DMS153 (cell line): ENCODE measurements around the gene SUMF2.
"Not testable (repeated sequence)": the region's sequence is repeated elsewhere in the genome, so short reads cannot be mapped to it uniquely, and the experiment has no call there.

Experiments used
- DNase-seq: peaks from one replicate; lab custom pipeline; 2025; lab: John Stamatoyannopoulos, UW

The SUMF2 gene

GRCh38 chr7:56063882-56064625 lies at the start of gene SUMF2:
SUMF2 (plus strand) TSS chr7:56064286; CDS start chr7:56064312, 26 bp downstream.
- peak; percentile 80 for DNase-seq

- DNase-seq: not testable (repeated sequence)
These were observed 47.1 kb upstream of the SUMF2 start for GRCh38 chr7:56017015-56017414.

GRCh38 chr7:56019501-56019900 lies 44.6 kb upstream of the SUMF2 start:
- DNase-seq: no peak

GRCh38 chr7:56023500-56023899 lies 40.6 kb upstream of the SUMF2 start:
- DNase-seq: no peak

- DNase-seq: no peak
These were observed 37.5 kb upstream of the SUMF2 start for GRCh38 chr7:56026538-56026937.

- no peak for DNase-seq
These were observed 35.0 kb upstream of the SUMF2 start for GRCh38 chr7:56028942-56029630.

GRCh38 chr7:56030340-56030739 lies 33.7 kb upstream of the SUMF2 start:
- DNase-seq: no peak

- DNase-seq: not testable (repeated sequence)
These were observed 32.5 kb upstream of the SUMF2 start for GRCh38 chr7:56031556-56031955.

GRCh38 chr7:56032578-56032977 lies 31.5 kb upstream of the SUMF2 start:
- DNase-seq: not testable (repeated sequence)

GRCh38 chr7:56033671-56034432 lies 30.2 kb upstream of the SUMF2 start:
- peak; percentile 82 for DNase-seq

GRCh38 chr7:56040730-56041129 lies 23.4 kb upstream of the SUMF2 start:
- DNase-seq: no peak

GRCh38 chr7:56045758-56046157 lies 18.3 kb upstream of the SUMF2 start:
- not testable (repeated sequence) for DNase-seq

GRCh38 chr7:56046721-56047445 lies 17.2 kb upstream of the SUMF2 start:
- DNase-seq: no peak

GRCh38 chr7:56047446-56048116 lies 16.5 kb upstream of the SUMF2 start:
- DNase-seq: not testable (repeated sequence)

GRCh38 chr7:56048245-56048644 lies 15.8 kb upstream of the SUMF2 start:
- DNase-seq: no peak

GRCh38 chr7:56048763-56049162 lies 15.3 kb upstream of the SUMF2 start:
- peak; percentile 30 for DNase-seq

- DNase-seq: no peak
These were observed 13.1 kb upstream of the SUMF2 start for GRCh38 chr7:56051053-56051338.

GRCh38 chr7:56051339-56052191 lies 12.5 kb upstream of the SUMF2 start, which contains the start of the genes CCT6A and PSPH:
CCT6A (plus strand) TSS chr7:56051765; CDS start chr7:56051849, 84 bp downstream.
PSPH (minus strand) TSS chr7:56051444; CDS start chr7:56021212, 30,232 bp downstream.
- peak; percentile 95 for DNase-seq

GRCh38 chr7:56053379-56053778 lies 10.7 kb upstream of the SUMF2 start:
- DNase-seq: no peak

- DNase-seq: no peak
These were observed 10.1 kb upstream of the SUMF2 start for GRCh38 chr7:56053993-56054392.
